ENCODE data around the gene WBP1L.

Gene WBP1L

DNA sequence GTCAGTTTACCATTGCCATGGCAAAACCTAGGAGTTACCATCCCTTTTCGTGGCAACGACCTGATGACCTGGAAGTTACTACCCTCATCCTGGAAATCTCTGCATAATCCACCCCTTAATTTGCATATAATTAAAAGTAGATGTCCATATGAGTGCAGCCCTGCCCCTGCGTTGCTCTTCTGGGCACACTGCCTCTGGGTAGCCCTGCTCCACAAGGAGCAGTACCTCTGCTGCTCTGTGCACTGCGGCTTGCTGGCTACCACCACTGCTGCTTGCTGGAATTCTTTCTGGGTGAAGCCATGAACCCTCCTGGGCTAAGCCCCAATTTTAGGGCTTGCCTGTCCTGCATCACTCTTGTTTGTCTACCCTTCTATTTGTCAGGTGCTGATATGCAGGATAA, 80.9 kb downstream of the WBP1L start:
- TF ChIP-seq, protein P1, sequence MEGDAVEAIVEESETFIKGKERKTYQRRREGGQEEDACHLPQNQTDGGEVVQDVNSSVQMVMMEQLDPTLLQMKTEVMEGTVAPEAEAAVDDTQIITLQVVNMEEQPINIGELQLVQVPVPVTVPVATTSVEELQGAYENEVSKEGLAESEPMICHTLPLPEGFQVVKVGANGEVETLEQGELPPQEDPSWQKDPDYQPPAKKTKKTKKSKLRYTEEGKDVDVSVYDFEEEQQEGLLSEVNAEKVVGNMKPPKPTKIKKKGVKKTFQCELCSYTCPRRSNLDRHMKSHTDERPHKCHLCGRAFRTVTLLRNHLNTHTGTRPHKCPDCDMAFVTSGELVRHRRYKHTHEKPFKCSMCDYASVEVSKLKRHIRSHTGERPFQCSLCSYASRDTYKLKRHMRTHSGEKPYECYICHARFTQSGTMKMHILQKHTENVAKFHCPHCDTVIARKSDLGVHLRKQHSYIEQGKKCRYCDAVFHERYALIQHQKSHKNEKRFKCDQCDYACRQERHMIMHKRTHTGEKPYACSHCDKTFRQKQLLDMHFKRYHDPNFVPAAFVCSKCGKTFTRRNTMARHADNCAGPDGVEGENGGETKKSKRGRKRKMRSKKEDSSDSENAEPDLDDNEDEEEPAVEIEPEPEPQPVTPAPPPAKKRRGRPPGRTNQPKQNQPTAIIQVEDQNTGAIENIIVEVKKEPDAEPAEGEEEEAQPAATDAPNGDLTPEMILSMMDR (IDR thresholded peaks at IDR 0.05; ENCODE audit: extremely low read depth, insufficient read depth, missing control alignments), result no peak
- DNase-seq (ENCODE audit: low spot score), result no peak
- in situ Hi-C loops (cut with MboI; ENCODE audit: low pct_unique_long_range_greater_than_20kb, low sequenced_read_pairs, unreplicated experiment), result loop anchor here (25.0 kb wide), 1 partner anchor 663 kb away; the partner anchor contains the start of genes CALHM3 and NEURL1

DNA sequence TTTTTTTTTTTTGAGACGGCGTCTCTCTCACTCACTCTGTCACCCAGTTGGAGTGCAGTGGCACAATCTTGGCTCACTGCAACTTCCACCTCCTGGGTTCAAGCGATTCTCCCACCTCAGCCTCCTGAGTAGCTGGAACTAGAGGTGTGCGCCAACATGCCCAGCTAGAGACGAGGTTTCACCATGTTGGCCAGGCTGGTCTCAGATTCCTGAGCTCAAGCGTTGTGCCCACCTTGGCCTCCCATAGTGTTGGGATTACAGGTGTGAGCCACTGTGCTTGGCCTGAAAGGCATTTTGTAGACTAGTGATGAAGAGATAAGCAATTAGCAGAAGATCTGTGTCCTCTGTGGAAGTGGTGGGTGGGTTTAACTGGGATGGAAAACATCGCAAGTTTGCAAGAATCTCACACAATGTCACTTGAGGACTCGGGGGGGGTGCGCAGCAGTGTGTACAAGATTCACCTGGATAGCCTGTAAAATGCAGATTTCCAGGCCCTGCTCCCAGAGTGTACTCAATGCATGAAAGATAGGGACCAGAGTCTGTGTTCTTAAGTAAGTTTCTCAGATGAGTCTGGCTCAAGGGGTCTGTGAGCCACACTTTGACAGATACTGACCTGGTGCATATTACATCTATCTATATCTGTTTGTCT, 82.5 kb downstream of the WBP1L start:
- in situ Hi-C loops (cut with MboI; ENCODE audit: low pct_unique_long_range_greater_than_20kb, low sequenced_read_pairs, unreplicated experiment), result loop anchor here (25.0 kb wide), 1 partner anchor 661 kb away; the partner anchor contains the start of genes CALHM3 and NEURL1
- TF ChIP-seq, protein P1 (IDR thresholded peaks at IDR 0.05; ENCODE audit: extremely low read depth, insufficient read depth, missing control alignments), result no peak
- DNase-seq (ENCODE audit: low spot score), result no peak

DNA sequence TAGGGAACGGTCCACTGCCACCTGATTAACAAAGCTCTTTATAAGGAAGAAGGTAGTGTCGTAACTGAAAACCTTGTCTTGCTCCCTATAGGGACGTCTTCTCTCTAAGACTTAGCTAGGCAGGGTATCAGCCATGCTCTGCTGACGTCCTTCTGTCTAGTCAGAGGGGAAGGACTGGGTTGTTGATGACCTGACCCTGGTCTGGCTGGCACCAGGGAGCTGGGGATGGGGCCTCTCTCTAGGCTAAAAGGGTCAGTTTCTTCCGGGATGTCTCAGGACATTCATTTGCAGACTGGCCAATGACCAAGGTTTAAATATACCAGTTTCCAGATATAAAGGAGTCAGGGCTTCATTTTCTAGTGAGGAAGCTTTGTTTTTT, 83.8 kb downstream of the WBP1L start:
- DNase-seq (ENCODE audit: low spot score), result no peak
- TF ChIP-seq, protein P1 (IDR thresholded peaks at IDR 0.05; ENCODE audit: extremely low read depth, insufficient read depth, missing control alignments), result no peak
- in situ Hi-C loops (cut with MboI; ENCODE audit: low pct_unique_long_range_greater_than_20kb, low sequenced_read_pairs, unreplicated experiment), result loop anchor here (25.0 kb wide), 1 partner anchor 660 kb away; the partner anchor contains the start of genes CALHM3 and NEURL1

DNA sequence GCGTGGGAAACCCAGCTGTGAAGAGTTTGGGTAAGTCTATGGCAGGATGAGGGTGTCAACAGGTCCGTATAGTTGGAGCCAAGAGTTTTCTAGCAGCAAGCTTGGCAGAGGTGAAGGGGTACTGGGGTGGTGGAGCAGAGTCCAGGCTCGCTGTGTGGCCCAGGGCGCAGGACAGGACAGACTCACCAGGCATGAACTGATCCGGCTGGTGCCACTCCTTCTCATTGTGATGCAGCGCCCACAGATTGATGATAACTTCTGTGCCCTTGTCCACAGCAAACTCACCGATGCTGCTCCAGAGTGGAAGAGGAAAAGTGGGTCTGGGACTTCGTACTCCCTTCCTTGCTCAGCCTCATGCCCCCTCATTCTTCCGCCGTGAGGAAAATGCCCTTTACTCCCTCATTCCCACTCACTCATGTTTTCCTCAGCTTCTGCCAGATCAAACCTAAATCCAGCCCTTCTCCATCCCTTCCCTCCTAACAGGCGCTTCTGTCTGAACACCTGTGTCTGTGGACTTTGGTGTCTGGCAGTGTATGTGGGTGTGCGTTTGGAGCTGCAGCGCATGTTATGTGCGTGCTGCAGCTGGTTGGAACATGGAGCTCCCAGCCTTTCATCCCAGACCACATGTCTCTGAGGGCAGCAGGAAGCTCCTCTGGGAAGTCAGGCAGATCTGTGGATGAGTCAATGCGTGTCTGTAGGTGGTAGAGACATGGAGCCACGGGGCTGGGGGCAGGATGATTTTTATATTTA, 87.7 kb downstream of the WBP1L start:
- in situ Hi-C loops (cut with MboI; ENCODE audit: low pct_unique_long_range_greater_than_20kb, low sequenced_read_pairs, unreplicated experiment), result loop anchor here (25.0 kb wide), 1 partner anchor 656 kb away; the partner anchor contains the start of genes CALHM3 and NEURL1
- TF ChIP-seq, protein P1 (IDR thresholded peaks at IDR 0.05; ENCODE audit: extremely low read depth, insufficient read depth, missing control alignments), result no peak
- DNase-seq (ENCODE audit: low spot score), result no peak

DNA sequence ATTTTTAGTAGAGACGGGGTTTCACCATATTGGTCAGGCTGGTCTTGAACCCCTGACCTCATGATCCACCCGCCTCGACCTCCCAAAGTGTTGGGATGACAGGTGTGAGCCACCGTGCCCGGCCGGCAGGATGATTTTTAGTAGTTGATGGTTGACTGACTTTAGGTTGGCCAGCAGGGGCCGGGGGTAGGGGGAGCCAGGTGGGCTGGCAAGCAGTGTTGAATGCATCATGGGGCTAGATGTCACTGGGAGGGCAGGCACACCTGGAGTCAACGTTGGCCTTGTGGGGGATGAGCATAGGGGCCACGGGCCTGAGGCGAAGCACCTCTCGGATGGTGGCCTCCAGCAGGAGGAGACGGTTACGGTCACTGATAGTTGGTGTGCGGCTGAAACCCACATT, 88.5 kb downstream of the WBP1L start:
- DNase-seq (ENCODE audit: low spot score), result no peak
- TF ChIP-seq, protein P1 (IDR thresholded peaks at IDR 0.05; ENCODE audit: extremely low read depth, insufficient read depth, missing control alignments), result no peak
- in situ Hi-C loops (cut with MboI; ENCODE audit: low pct_unique_long_range_greater_than_20kb, low sequenced_read_pairs, unreplicated experiment), result loop anchor here (25.0 kb wide), 1 partner anchor 655 kb away; the partner anchor contains the start of genes CALHM3 and NEURL1

DNA sequence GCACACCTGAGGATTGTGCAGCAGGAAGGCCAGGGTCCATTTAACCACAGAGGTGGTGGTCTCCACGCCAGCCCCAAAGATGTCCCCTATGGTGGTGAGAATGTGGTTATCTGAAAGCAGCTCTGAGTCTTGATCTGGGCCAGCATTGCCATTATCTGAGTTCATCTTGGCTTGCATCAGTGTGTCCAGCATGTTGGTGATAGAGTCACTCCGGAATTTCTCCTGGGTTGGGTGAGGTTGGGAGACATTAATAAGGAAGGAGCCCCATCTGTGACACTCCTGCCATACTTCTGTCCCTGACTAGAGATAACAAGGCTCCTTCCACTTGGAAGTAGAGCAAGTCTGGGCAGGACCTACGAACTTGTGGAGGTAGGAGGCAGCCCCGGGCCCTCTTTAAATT, 89.2 kb downstream of the WBP1L start:
- in situ Hi-C loops (cut with MboI; ENCODE audit: low pct_unique_long_range_greater_than_20kb, low sequenced_read_pairs, unreplicated experiment), result loop anchor here (25.0 kb wide), 1 partner anchor 654 kb away; the partner anchor contains the start of genes CALHM3 and NEURL1
- no peak for DNase-seq (ENCODE audit: low spot score)
- TF ChIP-seq, protein P1 (IDR thresholded peaks at IDR 0.05; ENCODE audit: extremely low read depth, insufficient read depth, missing control alignments), result no peak
